HG03066 (cell line): Measurements from ENCODE around the gene TOP2B.

Source experiments
- ATAC-seq: cut with Tn5 transposase; IDR thresholded peaks from one replicate; pipeline ENCODE4 v1.9.1; 2021; ENCODE audit warnings: low read depth; ENCODE audit not compliant: unreplicated experiment

TOP2B gene

DNA sequence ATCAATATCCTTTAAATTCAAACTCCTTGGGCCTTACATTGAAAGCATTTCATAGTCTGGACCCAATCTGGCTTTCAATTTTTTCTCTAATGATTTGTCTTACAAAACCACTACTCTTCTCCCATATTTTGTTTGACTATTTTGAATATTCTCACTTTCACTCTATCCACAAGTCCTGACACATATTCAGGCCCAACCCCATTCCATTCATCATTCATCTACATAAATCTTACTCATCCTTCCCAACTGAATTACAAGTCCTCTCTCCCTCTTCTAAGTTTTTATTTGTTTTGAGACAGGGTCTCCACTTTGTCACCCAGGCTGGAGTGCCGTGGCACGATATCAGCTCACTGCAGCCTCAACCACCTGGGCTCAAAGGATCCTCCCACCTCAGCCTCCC is 43.6 kb downstream of the TOP2B start:
- ATAC-seq, result no peak

DNA sequence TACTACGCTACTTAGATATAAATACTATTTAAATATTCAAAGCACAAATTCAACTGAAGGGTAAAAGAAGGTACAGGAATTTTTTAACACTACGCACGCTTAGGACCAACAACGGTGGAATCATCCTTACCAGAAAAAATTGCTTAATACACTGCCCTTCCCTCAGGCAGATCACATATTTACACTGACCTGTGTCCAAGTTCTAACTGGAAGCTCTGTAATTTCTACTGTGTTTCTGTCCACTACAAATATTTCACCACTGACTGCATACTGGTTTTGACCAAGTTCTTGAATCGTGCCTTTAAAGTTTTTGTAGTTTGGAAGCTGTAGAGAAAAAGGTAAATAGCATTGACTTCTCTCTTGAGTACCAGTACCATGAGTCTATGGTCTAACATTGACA is 44.2 kb downstream of the TOP2B start:
- ATAC-seq, result no peak

DNA sequence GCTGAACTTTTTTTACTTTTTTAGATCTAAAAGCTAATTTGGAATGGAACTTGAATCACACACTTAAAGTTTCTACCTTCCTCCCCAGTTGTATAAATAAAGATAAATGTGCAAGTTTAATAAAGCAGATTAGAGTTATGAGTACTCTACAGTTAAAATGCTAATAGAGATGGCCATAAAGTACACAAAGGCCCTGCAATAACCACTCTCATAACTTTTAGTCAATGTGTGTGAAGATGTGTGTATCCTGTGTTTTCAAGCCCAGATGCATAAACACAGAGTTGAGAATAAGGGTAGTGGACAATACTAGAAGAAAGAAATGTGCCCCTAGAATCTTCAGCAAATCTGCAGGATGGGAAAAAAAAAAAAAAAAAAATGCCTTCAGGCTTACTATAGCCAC is 45.3 kb downstream of the TOP2B start:
- no peak for ATAC-seq

DNA sequence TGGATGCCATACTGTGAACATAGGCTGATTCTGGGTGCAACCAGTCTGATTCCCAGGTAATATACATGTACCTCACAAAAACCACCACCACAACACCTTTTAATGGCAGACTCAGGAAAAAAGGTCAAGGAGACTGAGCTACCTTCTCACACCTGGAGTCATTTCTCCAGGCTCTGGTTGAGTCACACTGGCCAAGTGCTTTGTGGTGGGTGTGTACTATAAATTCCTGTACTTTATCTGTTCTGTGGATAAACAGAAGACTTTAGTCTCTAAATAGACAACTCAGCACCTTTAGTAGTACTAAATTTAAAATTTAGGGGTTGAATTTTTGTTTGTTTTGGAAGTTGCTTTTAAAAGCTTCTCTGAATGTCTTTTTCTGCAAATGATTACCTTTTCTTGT is 46.7 kb downstream of the TOP2B start:
- ATAC-seq, result no peak

DNA sequence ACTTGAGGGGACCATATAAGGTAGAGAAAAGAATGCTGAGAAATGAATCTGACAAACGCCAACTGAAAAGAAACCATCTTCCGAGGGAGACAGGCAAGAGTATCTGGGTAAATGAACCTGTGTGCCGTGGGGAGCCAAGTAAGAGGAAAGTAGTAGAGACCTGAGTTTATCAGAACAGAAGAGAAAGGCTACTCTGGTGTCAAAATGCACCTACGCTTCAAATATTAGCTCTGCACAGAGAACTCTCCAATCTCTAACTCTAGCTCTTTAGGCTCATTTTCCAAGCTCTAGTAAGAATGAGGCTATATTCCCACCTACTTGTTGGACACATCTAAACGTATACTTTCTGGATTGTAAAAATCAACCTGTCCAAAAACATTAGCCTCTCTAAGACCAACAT is 53.5 kb downstream of the TOP2B start:
- no peak for ATAC-seq

DNA sequence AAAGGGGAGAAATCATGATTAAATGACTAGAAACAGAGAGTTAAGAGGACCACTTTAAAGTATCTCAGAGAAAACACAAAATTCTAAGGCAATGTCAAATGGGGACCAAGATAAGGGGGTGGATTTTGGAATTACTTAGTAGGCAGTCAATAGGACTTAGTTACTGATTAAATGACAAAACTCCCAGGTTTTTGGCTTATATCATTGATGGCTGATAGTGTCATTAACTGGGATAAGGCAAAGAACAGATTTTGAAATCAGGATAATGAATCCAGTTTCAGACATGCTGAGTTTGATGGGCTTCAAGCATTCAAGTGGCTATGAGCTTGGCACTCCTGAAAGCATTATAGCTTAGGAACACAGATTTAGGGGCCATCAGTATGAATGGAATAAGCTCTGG is 53.9 kb downstream of the TOP2B start:
- no peak for ATAC-seq

DNA sequence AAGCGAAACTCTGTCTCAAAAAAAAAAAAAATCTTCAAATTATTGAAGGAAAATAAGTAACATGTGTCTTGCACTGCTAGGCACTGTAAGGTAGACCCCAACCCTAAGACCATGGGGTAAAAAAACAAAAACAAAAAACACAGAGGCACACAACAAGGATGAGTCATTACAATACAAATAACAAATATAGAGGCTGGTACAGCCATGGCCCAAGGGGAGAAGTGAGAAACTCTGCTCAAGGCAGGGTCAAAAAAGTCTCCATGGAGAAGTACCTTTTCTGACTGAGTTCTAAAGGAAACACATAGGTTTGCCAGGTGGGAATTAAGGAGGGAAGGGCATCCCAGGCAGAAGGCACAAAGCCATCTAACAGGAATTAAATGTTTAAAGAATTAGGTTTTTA is 54.5 kb downstream of the TOP2B start:
- no peak for ATAC-seq

DNA sequence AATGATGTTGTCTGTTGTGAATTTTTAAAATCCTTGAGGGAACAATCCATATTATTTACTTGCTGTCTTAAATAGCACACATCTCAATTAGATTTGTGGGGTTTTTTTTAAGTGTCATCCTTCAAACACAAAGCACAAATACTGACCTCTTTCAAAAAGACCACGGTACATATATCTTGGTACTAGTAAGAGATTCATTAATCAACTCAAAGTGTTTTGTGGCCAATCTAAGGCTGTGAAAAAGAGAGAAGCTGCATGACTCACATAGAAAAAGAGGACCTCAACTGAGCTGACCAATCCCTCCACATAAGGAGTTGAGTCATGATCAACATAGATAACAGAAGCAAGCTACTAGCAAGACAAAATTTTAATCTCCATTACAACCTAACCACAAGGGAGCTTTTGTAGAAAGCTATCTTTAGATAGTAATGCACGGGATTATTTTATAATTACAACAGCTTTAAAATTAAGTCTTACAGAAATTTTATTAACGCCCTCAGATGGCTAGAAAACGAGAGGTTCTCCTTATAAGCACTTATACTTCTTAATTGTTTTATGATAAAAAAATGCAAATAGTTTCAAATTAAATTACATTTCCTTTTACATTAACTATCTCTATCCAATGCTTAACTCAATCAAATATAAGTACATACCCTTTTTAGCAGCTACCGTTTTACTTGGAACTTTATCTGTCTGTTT is 60.5 kb downstream of the TOP2B start:
- no peak for ATAC-seq

DNA sequence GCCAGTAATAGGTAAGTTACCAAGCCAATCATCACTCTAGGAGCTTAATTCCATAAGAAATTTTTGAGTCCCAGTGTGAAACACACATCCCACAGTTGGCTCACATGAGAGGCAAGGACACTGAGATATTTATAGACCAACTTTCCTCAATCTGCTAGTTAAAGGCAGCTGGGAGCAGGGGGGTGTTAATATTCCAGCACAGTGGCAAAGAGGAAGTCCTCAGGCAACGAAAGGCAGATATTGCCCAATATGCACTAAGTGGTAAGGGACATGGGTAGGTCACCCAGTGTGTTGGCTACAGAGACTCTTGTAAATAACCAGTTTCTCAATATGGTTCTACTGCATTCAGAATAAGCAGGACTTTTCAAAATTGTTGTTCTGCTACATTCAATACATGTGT is 61.0 kb downstream of the TOP2B start:
- ATAC-seq, result no peak

DNA sequence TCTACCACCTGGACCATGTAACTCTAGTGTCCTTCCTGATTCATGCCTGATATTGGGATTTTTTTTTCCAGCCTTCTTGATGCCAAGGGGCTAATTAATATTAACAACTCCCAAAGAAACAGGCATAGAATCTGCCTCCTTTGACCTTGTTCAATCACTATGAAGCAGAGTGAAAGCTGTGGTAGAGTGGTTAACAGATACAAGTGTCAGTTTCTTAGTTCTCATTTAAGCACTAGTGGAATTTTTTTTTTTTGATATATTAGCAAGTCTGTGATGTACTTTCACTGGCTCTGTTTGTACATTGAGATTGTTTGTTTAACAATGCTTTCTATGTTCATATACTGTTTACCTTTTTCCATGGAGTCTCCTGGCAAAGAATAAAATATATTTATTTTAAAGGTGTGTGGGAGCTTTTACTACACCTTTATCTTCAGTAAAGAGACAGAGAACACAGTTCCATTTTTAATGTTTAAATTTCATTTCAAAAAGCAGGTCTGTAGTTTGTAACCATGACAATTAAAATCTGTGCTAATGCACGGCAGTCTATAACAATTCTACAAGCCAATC is 67.1 kb downstream of the TOP2B start:
- ATAC-seq, result no peak

DNA sequence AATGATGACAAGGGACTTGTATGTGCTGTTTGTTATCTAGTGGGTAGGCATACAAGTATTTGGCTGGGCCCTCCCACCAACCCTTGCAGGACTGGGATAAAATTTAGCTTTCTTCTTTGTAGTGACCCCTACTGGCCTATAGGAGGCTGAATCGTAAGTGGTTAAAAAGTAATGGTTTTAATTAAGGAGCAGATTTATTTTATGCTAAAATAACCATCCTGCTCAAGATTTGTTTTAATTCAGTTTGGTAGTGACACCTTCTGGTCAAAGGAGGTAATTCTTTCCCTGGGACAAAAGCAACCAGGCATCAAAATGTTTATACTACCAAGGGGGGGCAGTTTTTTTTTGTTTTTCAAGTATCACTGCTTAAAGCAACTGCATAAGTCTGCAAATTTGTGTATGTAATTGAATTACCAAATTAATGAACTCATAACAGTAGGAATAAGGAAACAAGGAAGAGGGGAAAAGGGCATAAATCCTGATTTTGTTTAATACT is 70.7 kb downstream of the TOP2B start:
- peak; percentile 50 for ATAC-seq

DNA sequence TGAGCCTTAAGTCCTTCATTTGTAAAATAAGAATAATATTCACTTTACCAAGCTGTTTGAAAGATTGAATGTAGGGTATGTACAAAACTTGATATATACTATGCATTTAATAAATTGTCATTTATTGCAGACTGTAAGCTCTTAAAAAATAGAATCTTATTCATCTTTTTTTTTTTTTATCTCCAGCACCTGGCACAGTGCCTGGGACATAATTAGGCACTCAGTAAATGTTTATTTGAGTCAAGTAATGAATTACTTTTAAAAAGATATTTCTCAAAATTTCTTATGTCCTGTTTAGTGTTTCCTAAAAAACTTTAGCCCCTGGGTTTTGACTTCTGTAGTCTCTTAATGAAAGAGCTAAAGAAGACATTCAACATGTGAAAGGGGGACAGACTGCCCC is 71.7 kb downstream of the TOP2B start:
- no peak for ATAC-seq

DNA sequence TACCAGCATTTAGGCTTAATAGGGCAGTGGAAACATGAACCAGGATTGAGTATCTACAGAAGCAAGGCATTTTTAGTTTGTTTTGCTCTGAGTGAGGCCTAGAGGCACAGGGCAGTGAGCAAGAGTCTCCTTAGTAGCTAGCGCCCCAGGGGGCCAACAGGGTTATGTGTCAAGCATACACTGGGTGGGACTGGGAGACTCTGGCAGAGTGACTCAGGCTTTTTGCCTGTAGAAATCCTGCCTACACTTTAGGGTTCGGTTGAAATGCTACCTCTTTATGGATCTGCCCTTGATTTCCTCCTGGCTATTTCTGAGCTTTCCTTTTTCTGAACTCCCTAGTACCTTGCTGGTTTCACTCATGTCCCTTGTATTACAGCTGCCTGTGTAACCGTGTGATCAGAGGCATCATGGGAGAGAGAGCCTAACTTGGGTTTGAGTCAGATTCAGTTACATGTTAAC is 72.2 kb downstream of the TOP2B start:
- no peak for ATAC-seq

DNA sequence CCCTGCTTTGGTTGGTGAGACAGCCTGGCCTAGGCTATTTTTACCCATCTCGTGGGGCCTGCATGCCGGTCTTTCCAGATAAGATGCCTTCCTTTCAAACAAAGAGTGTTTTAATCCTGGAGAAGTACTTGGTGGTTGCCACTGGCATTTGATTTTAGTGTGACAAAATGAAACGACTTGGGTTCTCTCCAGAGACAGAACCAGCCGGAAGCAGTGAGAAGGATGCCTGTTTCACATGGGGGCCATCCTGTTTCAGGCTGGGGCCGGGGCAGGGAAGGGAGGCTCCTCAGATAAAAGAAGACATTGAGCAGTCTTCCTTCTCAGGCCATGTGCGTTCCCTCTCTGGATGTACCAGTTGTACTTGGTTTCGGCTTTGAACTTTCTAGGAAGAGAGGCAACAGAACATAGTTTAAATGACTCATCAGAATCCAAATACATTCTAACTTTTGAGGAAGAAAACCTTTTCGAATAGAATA is 74.9 kb downstream of the TOP2B start:
- no peak for ATAC-seq

DNA sequence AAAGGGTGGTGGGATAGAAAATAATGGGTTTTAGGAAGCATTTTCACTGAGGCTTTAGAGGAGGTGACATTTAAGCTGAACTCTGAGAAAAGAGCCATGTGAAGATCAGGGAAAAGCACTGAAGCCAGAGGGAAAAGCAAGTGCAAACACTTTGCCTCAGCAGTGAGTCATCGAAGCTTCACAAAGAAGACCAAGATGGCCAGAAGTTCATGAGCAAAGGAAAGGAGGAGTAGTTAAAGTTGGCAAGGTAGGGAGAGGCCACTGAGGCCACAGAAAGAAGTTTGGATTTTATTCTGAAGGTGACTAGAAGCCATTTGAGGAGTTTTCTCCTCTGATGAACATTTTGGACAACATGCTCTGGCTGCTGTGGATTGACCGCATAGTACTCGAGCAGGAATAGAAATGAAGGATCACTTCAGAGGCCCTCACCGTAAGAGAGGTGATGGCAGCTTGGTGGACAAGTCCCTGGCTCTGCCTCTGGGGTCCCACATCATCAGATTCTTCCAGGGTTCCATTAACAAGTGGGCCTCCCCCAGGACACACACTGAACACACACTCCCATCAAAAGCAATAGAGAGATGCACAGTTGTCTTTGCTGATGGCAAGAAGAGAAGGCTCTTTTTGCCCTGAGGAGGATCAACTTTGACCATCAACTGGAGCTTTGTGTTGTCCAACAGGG is 75.5 kb downstream of the TOP2B start:
- ATAC-seq, result no peak

DNA sequence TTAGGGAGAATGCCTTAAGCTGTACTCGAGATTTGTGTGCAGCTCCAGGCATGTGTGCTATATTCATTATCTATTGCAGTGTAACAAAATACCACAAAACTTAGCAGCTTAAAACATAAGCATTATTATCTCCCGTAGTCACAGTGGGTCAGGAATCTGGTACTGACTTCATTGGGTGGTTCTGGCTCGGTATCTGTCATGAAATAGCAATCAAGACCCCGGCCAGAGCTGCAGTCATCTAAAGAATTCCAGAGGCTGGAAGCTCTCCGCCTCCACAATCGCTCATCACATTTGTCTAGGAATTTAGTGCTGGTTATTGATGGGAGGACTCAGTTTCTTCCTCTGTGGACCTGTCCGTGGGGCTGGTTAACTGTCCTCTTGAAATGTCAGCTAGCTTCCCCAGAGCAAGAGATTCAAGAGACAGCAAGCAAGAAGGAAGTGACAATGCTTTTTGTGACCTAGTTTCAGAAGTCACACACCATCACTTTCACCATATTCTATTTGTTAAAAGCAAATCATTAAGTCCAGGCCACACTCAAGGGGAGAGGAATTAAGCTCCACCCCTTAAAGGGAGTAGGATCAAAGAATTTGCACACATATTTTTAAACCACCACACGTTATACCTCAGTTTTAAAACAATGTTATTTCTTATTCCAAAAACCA is 76.1 kb downstream of the TOP2B start:
- no peak for ATAC-seq

DNA sequence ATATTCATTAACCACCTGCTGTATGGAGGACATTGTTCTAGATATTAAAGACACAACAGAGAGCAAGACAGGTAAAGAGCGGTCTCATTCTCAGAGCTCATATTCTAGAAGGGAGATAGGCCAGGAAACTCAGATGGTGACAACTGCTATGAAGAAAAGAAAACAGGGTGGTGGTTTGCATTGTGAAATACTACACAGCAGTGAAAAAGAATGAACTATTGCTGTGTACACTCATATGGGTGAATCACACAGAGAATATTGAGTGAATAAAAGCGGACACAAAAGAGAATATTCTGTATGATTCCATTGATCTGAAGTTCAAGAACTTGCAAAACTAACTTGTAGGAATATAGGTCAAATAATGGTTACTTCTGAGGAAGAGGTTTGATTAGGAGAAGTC is 76.7 kb downstream of the TOP2B start:
- no peak for ATAC-seq

DNA sequence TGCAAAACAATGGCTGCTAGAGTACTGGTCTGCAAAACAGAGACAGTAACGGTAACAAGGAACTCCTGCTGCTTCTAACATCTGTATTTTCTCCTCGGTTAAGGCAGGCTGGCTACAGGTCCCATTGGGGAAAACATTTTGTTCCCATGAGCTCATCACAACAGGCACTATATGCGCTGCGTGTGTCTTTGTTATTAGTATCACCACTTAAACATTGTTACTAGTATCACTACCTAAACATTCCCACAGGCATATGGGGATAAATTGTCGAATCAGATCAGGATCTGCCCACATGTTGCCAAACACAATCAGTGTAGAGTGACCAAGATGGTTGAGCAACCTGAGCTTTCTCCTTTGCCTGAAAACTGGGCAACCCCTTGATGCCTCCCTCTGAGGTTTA is 77.2 kb downstream of the TOP2B start:
- no peak for ATAC-seq

DNA sequence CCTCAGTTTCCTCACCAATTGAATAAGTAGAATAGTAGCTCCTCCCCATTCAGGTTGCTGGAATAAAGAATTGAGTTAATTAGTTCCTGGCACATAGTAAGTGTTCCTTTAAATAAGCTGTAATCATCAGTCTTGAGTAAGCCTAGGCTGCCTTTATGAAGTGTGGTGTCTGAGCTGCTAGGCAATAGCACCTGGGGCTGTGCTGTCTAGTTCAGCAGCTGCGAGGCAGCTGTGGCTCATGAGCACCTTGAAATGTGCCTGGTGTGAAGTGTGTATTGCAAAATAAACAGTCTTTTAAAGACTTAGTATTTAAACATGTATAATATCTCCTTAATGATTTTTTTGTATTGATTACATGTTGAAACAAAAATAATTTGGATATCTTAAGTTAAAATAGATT is 77.6 kb downstream of the TOP2B start:
- no peak for ATAC-seq

DNA sequence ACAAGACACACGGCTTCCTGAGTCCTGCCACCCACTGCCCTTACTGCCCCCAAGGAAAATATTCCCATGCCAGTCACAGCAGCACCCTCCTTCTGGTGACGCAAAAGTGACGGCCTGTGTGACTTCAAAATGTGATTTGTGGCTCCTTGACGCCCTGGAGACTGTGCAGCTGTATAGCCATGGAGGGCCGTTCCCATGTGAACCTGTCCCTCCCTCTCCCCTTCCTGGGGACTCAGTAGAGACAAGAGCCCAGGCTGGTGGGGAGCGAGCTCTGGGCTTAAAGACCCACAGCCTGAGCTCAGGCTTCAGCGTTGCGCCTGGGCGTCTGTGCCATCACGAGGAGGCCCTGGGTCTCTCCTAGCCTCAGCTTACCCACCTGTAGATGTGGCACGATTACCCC is 78.2 kb downstream of the TOP2B start:
- no peak for ATAC-seq

DNA sequence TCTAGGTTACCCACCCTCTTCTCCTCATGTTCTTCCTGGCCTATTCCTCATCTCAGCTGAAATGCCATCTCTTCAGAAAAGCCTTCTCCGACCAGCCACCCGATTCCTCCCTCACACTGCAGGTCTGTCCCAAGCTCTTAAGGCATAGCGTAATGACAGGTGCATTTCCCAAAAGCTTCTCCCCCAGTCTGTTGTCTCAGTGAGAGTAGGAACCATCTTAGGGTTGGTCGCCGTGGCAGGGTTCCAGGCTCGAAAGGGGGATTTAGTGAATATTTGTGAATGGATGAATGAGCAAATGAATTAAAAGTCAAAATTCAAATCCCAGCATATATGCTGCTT is 78.6 kb downstream of the TOP2B start:
- no peak for ATAC-seq
